Measurements from ENCODE around the gene SV2B.

Gene SV2B

DNA sequence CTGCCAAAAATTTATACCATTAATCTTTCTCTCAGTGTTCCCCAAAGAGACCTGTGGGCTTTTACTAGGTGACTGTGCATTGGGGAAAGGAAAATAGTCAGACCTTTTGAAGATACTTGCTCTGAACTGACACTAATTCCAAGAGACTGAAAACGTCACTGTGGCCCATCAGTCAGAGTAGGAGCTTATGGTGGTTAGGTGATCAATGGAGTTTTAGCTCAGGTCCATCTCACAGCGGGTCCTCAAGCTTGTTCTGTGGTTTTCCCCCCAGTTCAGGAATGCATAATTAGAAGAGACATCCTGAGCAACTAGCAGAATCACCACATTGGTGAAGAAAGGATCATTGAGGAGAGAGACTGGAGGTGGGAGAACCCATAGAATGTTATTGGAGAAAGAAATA lies 134.7 kb downstream of the SV2B start:
- DNase-seq = no peak

DNA sequence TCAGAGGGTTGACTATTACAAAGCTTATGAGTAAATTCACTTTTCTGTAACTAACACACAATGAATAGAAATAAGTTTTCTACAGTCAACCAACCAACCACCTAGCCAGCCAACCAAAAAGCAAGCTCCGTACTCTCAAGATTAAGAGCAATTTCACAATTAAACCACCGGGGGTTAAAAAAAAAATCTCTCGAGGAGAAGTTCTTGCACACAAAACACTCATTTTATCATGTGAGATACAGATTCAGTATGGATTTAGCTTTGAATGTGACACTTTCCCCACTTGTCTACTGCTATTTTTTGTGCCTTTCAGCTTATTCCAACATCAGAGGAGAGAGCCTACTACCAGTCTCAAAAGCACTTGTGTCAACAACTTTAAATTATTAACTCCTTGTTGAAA lies 135.3 kb downstream of the SV2B start:
- no peak for DNase-seq

DNA sequence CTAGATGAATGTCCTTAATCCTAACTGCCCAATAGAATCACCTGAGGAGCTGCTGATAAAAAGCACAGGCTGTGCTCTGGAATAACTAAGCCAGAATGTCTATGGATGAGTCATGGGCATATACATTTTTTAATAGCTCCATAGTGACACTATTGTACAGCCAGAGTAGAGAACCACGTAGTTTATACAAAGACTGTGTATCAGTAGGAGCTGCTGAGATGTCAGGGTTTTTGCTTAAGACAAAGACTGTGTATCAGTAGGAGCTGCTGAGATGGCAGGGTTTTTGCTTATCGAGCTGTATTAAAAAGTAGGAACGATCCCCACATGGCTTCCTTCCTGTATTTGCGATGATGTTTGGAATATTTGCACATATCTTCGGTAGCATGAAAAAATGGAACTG lies 137.4 kb downstream of the SV2B start:
- no peak for DNase-seq

DNA sequence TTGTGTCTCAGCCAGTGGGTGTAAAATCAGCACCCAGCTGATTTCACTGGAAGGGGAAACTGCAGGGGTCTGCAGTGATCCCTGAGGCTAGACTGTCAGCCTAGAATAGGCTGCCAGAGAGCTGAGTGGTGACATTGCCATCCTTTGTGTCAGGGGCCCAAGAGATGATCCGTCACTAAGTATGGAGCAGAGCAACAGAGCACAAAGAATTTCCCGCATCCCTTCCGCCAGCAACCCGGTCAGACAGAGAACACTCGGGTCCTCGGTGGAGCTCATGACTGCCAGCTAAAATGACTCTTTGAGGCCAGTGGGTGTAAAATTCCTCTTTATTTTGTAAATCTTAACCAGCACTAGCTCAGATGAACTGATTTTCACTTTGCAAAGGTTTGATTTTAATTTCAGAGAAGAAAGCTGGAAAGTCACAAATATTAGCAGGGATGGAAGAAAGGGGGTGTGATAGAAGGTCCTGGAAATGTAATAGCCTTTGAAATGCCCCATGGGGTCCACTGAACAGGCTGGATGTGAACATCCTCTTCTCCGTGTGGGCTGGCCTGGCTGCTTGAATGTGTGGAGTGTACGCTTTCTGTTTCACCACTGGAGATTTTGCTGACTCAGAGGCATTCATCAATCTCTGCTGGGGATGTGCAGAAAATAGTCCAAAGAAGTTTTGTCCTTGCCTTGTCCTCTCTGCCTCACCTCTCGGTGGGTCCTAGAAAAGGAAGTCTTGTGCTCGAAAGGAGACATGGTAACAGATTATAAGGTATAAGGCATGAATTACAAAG lies 138.8 kb downstream of the SV2B start:
- no peak for DNase-seq

DNA sequence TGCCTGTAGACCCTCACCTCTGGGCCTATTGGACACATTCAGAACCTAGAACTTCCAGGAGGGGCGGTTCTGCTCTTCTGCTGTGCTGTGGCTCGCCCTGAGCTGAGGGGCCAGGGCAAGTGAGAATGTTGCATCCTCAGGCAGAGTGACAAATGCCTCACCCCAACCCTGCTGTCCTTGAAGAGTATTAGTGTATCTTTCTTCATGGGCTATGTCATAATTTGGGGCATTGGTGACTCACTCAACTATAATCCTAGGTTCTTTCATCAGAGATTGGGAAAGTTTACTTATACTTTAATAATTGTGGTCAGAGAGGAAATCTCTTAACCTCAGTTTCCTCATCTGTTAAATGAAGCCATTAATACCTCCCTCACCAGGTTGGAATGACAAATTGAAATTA lies 143.8 kb downstream of the SV2B start:
- DNase-seq = no peak

DNA sequence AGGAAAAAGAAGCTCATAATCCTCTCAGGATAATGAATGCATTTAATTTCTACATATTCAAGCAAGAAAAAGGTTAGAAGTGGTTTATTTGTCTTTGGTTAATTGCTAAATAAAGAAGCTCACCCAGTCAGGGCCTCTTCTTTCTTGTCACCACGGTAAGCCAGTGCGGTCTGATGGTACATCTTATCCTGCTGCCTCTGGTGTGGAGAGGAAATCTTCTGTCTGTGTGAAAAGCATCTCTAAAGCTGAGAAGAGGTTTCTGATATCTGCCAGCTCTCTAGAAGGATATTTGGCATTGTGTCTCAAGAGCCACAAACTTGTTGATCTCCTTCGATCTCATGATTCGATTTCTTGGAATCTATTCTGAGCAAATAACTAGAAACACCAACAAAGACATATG lies 144.9 kb downstream of the SV2B start:
- DNase-seq = no peak

DNA sequence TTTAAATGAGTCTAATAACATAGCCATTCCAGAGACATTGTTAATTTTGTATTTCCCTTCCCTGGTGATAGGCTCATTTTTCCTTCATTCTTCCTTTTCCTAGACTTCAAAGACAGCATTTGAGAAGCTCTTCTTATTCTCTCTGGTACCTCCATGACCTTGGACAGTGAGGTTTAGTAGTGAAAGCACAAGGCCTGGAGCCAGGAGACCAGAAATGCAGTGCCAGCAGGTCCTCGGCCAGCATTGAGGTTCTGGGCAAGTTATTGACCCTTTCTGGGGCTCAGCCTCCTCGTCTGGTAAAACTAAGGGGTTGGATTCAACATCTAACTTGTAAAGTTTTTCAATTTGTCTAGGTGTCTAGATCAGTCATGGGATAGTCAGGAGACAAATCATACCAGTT lies 146.9 kb downstream of the SV2B start:
- no peak for DNase-seq

DNA sequence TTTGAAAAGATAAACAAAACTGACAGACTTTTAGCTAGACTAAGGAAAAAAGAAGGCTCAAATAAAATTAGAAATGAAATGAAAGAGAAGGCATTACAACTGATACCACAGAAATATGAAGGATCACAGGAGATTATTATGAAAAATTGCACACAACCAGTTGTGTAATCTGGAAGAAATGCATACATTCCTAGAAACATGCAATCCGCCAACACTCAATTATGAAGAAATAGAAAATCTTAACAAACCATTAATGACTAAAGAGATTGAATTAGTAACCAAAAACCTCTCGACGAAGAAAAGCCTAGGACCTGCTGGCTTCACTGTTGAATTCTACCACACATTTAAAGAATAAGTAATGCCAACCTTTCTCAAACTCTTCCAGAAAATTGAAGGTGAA lies 149.5 kb downstream of the SV2B start:
- DNase-seq = no peak

DNA sequence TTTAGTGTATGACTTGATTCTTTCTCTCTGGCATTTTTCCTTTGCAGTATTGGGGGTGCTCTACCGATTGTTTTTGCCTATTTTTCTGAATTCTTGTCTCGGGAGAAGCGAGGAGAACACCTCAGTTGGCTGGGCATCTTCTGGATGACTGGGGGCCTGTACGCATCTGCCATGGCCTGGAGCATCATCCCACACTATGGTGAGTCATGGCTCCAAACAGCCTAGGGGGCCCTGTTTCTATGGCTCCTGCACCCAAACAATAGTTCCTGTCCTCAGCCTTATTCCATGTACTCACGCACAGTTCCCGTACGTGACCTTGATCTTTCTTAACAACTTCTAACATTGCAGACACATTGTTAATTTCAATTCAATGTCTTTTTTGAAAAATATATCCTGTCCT lies 152.3 kb downstream of the SV2B start:
- DNase-seq = no peak

DNA sequence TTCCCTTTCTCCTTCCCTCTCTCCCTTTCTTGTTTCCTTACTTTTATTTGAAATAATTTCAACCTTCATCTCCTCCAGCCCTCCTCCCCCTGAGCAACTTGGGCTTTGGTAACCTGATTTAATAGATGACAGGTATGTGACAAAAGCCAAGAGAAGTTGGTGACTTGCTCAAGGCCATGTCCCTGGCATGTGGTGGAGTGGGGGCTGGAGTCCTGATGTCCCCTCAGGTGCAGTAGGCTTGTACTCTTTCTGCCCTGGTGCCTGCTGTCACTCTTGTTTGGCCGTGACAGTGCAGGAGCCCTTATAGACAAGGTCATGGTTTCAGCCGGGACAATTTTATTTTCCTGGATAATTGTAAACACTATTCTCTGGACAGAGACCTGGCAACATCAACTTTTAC lies 152.7 kb downstream of the SV2B start:
- no peak for DNase-seq

DNA sequence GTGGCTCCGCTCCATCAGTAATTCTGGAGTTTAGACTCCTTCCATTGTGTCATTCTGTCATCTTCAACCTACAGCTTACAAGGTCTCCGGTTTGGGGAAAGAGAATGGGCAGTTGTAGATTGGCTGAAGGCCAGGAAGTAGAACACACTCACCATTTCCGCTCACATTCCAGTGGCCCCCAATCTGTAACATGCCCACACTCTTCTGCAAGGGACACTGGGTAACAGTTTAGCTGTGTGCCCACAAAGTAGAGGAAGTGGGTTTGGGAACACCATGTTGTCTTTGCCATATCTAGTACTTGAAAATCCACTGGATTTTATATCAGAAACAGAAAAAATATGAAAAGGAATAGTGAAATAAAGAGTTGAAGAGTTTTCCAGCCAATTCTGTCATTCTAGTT lies 153.5 kb downstream of the SV2B start:
- DNase-seq = no peak

DNA sequence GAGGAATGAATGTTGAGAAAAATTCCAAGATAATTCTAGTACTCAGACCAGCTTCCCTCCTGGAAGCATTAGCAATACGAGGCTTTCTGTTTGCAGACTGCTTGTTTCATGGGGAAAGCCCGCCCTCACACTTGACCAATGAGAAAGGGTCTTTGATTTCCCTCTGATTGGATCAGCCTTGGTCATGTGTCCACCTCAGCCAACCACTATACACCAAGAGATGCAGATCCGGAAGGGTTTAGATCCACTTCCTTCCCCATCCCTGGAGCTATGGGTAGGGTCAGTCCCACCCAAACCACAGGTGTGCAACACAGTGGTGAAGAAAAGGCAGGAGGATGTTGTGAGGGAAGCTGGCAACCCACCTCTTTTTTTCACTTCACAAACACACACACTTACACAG lies 154.7 kb downstream of the SV2B start:
- DNase-seq = no peak

DNA sequence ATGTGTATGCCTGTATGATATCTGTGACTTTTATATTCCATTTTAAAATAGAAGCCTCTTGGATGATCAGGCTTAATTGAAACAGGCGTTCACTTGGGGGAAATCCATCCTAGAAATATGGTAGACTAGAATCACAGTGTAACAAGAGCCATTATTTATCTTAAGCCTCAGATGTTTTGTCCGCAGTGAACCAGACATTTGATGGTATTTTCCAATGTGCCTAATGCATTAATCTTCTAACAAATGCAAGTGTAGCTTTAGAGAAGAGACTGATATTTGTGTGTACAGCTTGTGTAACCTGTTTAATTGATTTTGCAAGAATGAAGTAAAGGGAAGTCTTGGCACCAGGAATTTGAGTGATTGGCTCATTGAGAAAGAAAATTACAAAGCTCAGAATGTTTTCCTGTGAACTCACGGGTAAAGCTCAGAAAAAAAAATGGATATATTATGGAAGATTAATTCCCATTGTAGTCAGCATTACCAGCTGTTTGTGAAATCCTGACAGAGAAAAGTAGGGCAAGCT lies 155.7 kb downstream of the SV2B start:
- no peak for DNase-seq

DNA sequence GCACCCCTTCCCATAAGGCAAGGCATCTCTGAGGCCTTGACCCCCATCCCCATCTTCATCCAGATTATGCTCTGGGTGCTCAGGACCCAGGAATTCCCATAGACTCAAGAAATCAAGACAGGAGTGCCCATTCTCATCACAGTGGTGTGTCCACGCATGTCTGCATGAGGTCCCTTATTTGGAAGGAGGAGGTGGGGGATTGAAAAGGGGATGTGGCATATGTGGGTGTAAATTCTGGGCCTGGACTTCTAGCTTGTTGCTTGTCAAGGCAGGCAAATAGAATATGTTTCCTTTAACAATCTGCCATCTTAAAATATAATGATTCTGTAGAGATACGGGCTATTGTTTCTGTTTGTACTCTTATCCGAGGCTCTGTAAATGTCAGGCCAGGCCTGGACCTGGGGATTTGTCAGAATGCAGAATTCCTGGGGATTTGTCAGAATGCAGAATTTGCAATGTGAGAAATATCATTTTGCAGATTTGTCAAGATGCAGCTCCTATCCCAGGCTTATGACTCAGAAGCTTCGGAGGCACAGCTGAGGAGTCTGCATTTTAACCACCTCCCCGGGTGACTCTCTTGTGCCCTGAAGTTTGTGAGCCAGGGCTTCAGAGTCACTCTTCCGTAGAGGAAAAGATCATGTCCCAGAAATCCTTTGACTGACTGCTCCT lies 157.8 kb downstream of the SV2B start:
- no peak for DNase-seq

DNA sequence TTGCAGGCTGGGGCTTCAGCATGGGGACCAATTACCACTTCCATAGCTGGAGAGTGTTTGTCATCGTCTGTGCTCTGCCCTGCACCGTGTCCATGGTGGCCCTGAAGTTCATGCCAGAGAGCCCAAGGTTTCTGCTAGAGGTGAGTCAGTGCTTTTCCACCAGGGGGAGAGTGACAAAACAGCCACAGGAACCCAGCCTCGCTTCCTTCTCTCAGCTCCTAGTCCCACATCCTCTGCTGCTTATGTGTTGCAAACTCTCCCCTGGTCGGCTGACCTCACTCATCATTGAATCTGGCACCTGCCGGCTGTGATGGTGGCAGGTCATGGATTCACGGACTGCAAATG lies 158.3 kb downstream of the SV2B start:
- DNase-seq = peak; percentile 13

DNA sequence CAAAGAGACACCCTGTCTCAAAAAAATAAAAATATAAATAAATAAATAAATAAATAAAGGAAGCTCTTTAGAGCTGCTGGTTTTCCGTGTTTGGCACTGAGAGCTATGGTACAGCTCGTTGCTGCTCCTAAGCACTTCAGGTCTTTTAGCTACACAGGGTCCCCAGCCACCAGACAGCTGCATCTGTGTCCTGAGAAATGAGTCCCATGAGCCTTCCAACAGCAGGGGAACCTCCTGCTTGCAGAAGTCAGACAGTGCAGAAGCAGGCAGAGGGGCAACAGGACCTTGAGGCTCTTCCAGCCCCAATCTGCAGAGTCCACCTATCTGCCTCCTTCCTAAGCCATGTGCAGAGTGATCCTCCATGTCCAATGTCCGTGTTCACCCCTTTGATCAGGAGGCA lies 159.0 kb downstream of the SV2B start:
- no peak for DNase-seq

DNA sequence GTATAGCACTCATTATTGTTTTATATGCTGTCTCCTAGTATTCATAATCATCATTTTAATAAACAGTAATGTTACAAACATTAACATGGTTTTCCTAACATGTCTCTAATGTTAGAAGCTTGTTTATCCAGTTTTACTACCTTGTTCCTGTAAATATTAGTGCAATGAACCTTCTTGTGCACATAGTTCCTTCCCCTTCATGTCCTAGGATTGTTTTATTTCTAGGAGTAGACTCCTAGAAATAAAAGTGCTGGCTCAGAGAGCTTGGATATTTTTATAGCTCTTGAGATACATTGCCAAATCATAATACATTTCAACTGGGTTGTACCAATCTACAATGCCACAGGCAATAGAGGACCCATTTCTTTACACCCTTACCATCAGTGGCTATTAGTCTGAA lies 161.3 kb downstream of the SV2B start:
- no peak for DNase-seq

DNA sequence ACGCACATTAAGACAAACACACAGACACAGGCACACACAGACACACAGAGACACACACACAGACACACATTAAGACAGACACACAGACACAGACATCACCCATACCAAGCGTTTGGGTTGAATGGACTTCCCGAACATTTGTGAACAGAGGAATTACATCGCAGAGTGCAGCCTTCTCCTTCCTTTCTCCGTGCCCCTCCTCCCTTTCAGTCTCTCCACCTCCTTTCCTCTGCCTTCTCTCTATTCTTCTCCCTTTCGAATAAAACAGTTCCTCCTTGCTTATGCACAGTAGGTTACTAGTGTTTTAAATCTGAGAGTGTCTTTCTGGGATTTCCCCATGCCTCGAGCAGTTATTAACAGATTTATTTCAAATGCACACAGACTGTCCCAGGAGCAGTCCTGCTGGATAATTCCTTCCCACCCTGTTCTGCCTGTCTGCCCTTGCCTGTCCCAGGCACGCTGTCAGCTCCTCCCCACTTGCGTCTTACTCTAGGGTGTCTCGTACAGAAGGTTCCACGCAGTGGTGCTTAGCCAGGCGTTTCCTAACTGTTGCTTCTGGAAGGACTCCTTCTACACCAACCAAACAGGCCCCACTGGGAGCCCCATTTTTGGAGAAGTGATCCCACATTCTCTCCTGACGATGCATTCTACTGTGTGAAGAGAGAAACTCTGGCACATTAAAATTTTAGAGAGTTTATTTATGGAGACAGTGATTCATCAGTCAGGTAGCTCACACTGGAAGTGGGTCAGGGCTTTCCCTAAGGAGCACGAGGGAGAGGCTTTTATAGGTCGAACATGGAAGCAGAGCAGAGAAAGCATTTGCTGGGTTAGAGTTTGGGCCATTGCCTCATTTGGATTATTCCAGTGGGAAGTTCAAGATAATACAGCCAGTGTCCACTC lies 163.8 kb downstream of the SV2B start:
- no peak for DNase-seq

DNA sequence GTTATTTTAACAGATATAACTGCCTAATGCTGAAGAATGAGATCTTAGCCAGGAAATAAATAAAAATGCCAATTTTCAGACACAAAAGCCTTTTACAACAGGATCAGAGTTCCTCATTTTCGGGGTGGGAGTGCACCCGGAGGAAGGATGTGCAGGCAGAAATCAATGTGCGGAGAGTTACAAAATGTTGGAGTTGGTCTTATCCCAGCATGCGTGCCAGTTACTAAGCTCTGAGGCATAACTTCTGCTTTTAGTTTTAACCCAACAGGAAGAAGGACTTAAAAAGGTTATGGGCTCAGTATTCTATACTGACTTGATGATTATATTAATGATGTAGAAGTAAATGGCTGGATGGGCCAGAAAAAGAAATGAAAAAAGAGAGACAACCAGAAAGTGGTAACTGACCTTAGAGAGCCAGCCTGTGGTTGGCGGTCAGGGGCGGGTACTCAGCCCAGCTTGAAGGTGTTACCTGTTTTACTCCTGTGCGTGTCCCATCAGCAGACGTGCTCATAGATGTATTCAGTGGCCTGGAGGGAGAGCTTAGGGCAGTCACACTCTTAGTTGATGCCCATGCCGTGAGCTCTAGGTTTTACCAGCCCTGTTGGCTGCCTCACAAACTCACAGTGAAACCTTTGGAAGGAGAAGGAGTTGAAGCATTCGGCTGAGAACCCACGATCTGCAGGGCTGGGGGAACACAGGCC lies 164.7 kb downstream of the SV2B start:
- no peak for DNase-seq

DNA sequence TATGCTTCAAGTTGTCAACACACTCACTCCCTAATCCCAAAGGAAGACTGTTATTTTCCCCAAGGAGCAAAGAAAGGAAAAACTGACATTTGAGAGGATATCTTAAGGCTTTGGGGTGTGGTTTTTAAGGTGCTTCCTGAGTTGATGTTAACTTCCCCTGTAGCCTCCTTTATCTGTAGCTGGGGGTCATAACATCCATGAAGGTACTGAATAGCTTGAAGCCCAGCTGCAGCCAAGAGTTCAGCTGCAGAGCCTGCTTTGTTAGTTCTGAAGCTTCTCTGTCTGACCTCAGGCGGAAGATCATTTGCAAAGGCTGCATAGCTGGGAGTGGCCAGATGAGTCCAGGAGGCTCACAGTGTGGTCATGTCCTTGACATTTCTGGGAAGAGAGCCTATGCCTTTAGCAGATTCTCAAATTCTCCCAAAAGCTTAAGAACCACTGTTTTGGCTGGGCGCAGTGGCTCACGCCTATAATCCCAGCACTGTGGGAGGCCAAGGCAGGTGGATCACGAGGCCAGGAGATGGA lies 165.4 kb downstream of the SV2B start:
- no peak for DNase-seq

DNA sequence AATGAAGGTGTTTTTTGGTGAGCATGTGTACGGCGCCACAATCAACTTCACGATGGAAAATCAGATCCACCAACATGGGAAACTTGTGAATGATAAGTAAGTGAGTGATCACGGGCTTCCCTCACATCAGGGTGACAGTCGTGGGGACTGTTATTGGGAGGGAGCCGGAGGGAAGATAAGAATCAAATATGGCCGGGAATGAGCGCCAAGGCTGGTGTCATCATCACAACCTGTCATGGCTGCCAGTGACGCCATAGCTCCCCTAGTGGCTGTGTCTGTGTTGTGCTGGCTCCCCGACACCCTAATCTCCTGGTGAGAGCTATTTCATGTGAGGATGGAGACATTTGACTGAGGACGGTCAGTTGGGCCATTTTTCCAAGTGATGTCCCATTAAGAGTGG lies 168.5 kb downstream of the SV2B start:
- peak; percentile 15 for DNase-seq

DNA sequence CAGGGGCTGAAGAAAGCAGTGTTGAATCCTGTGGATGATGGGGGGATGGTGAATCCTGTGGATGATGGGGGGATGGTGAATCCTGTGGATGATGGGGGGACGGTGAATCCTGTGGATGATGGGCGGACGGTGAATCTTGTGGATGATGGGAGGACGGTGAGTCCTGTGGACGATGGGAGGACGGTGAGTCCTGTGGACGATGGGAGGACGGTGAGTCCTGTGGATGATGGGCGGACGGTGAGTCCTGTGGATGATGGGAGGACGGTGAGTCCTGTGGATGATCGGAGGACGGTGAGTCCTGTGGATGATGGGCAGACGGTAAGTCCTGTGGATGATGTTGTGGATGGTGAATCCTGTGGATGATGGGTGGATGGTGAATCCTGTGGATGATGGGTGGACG lies 170.7 kb downstream of the SV2B start:
- DNase-seq = no peak

Measured in DMS53 (cell line).